ENCODE measurements around the gene IER5. TPM values are rescaled to one million over a fixed set of nuclear protein-coding genes. Genes with fewer than 3 reads are reported as not detected.
A peak's percentile ranks its signal among the peaks of the same experiment; 100 is the strongest.

The IER5 gene
- total RNA-seq, 6 donors from 2014 or later, result 15.0 to 43.6 (median 26.1) TPM

- H3K4me3 ChIP-seq, result no peak overlapping the region
- no peak for ATAC-seq (ENCODE audit: low FRiP score in 2 of 2)
- peaks cover 0 to 6% (median 1%) of the 10 kb centered on the region in 4 donors for H3K4me1 ChIP-seq
- no peak overlapping the region for H3K27ac ChIP-seq
- H3K9me3 ChIP-seq, result no peaks in the 10 kb centered on the region
- no peaks in the 10 kb centered on the region for H3K27me3 ChIP-seq
- no peaks in the 10 kb centered on the region for H3K36me3 ChIP-seq
- 71 to 79% methylated on average over 4 of the region's 4 CpGs for WGBS, 2 donors
- DNase-seq, result no peak
- no peak for TF ChIP-seq CTCF (IDR thresholded peaks at IDR 0.05)
Measured at GRCh38 chr1:181080556-181080955, 7.9 kb upstream of the IER5 start.

GRCh38 chr1:181081395-181081794 lies 7.1 kb upstream of the IER5 start:
- Histone ChIP-seq H3K36me3 (no peaks in the 10 kb centered on the region), H3K27ac (no peak overlapping the region), H3K9me3 (no peaks in the 10 kb centered on the region), H3K4me3 (no peak overlapping the region), H3K27me3 (no peaks in the 10 kb centered on the region), H3K4me1 (peaks cover 0 to 6% (median 1%) of the 10 kb centered on the region in 4 donors)
- ATAC-seq (ENCODE audit: low FRiP score in 2 of 2) (no peak), DNase-seq (no peak)
- TF ChIP-seq POLR2A (IDR thresholded peaks at IDR 0.05), result no peak
- no peak for TF ChIP-seq CTCF (IDR thresholded peaks at IDR 0.05)
- TF ChIP-seq POLR2AphosphoS5 (IDR thresholded peaks at IDR 0.05), result no peak
- TF ChIP-seq EP300 (IDR thresholded peaks at IDR 0.05), result no peak
- WGBS, 2 donors, result 56 to 64% methylated on average over 3 of the region's 3 CpGs

- ATAC-seq (ENCODE audit: low FRiP score in 2 of 2), result peak; percentile 57 to 61
- H3K9me3 ChIP-seq, result no peaks in the 10 kb centered on the region
- 26 to 27% methylated on average over 6 of the region's 6 CpGs for WGBS, 2 donors
- H3K36me3 ChIP-seq, result no peaks in the 10 kb centered on the region
- H3K27me3 ChIP-seq, result no peaks in the 10 kb centered on the region
- H3K4me3 ChIP-seq, result no peak overlapping the region
- H3K4me1 ChIP-seq, result peaks cover 6 to 8% (median 7%) of the 10 kb centered on the region in 4 donors
- peak in 1 of 2 donors; percentile 78 for DNase-seq
- TF ChIP-seq CTCF (IDR thresholded peaks at IDR 0.05) (peak; percentile 54 to 75 (median 62)), POLR2AphosphoS5 (IDR thresholded peaks at IDR 0.05) (no peak)
- H3K27ac ChIP-seq, result no peak overlapping the region
Measured at GRCh38 chr1:181083842-181084605, 4.5 kb upstream of the IER5 start.

GRCh38 chr1:181084606-181084969 lies 3.9 kb upstream of the IER5 start:
- Histone ChIP-seq H3K36me3 (no peaks in the 10 kb centered on the region), H3K4me1 (peaks cover 6 to 8% (median 7%) of the 10 kb centered on the region in 4 donors), H3K9me3 (no peaks in the 10 kb centered on the region), H3K4me3 (no peak overlapping the region), H3K27me3 (no peaks in the 10 kb centered on the region), H3K27ac (no peak overlapping the region)
- 34 to 36% methylated on average over 4 of the region's 4 CpGs for WGBS, 2 donors
- no peak for ATAC-seq (ENCODE audit: low FRiP score in 2 of 2)
- TF ChIP-seq EP300 (IDR thresholded peaks at IDR 0.05), result no peak
- peak in 1 of 6 experiments; percentile 0 for TF ChIP-seq CTCF (IDR thresholded peaks at IDR 0.05)
- DNase-seq, result no peak

GRCh38 chr1:181086091-181086490 lies 2.4 kb upstream of the IER5 start:
- ATAC-seq (ENCODE audit: low FRiP score in 2 of 2) (no peak), DNase-seq (no peak)
- no peak overlapping the region for H3K4me3 ChIP-seq
- no peaks in the 10 kb centered on the region for H3K9me3 ChIP-seq
- H3K36me3 ChIP-seq, result no peaks in the 10 kb centered on the region
- 77 to 89% methylated on average over 1 of the region's 1 CpG for WGBS, 2 donors
- no peak overlapping the region for H3K27ac ChIP-seq
- H3K27me3 ChIP-seq, result no peaks in the 10 kb centered on the region
- H3K4me1 ChIP-seq, result peaks cover 10 to 14% (median 13%) of the 10 kb centered on the region in 4 donors
- TF ChIP-seq POLR2AphosphoS5 (IDR thresholded peaks at IDR 0.05), result no peak
